ENCODE results near the gene RAP1A. TPM values are rescaled to one million over a fixed set of nuclear protein-coding genes. Genes with fewer than 3 reads are reported as not detected.

RAP1A gene
- total RNA-seq, 1 experiment from 2014 or later, result 19.0 TPM

GRCh38 chr1:111706921-111707320 is 87.3 kb downstream of the RAP1A start:
- Histone ChIP-seq H3K4me2 (ENCODE audit: low read length) (no peak overlapping the region), H3F3A (ENCODE audit: low read length, unreplicated experiment) (no peaks in the 10 kb centered on the region), H3K9me2 (replicated peaks; ENCODE audit: low read length) (no peaks in the 10 kb centered on the region), H3K9me3 (ENCODE audit: low read length) (no peaks in the 10 kb centered on the region), H4K20me1 (ENCODE audit: low read length) (no peaks in the 10 kb centered on the region), H3K4me1 (ENCODE audit: insufficient read depth, low read length) (peaks cover 16% of the 10 kb centered on the region), H2AFZ (ENCODE audit: low read length) (no peak overlapping the region), H3K27me3 (ENCODE audit: low read length) (no peaks in the 10 kb centered on the region), H3K9ac (ENCODE audit: low read length) (no peak overlapping the region), H3K36me3 (ENCODE audit: low read depth, low read length) (0 out of 2 replicates have a peak, but pooled peaks cover 3% of the 10 kb centered on the region), H3K79me2 (ENCODE audit: low read length) (no peaks in the 10 kb centered on the region), H3K4me3 (ENCODE audit: low read length) (no peak overlapping the region), H3K27ac (ENCODE audit: low read length) (no peak overlapping the region)
- CTCF ChIA-PET, result interaction anchor here (0.7 kb wide), 1 partner anchor 45 kb away, joined by 3 read pairs; no protein-coding TSS in a partner anchor
- ATAC-seq, result no peak
- BruUV-seq (replicated peaks), result no TSS peak
- DNase-seq, result no peak
- TF ChIP-seq EZH2 (IDR thresholded peaks at IDR 0.05; ENCODE audit: low read length, unreplicated experiment) (no peak), EZH2phosphoT487 (IDR thresholded peaks at IDR 0.05; ENCODE audit: borderline replicate concordance, low read length) (no peak), CTCF (conservative IDR thresholded peaks at IDR 0.05; ENCODE audit: low read depth, low read length) (no peak)
- intact Hi-C loops (cut with micrococcal nuclease), result no loop called here
- POLR2A ChIA-PET (ENCODE audit: unreplicated experiment), result no interaction called here

DNA sequence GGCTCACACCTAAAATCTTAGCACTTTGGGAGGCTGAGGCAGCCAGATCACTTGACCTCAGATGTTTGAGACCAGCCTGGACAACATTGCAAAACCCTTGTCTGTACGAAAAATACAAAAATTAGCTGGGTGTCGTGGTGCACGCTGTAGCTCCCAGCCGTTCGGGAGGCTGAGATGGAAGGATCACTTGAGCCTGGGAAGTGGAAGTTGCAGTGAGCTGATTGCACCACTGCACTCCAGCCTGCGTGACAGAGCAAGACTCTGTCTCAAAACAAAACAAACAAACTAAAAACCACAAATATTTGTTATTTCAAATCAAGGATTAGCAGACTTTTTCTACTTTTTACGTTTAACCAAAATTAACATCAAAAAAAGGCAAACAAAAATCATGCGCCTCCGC is 88.3 kb downstream of the RAP1A start:
- no peak overlapping the region for H3K4me2 ChIP-seq (ENCODE audit: low read length)
- H3K4me3 ChIP-seq (ENCODE audit: low read length), result no peak overlapping the region
- BruUV-seq (replicated peaks), result no TSS peak
- intact Hi-C loops (cut with micrococcal nuclease), result no loop called here
- ATAC-seq (no peak), DNase-seq (no peak)
- no peaks in the 10 kb centered on the region for H3K27me3 ChIP-seq (ENCODE audit: low read length)
- no peak overlapping the region for H3K9ac ChIP-seq (ENCODE audit: low read length)
- no peaks in the 10 kb centered on the region for H3F3A ChIP-seq (ENCODE audit: low read length, unreplicated experiment)
- POLR2A ChIA-PET (ENCODE audit: unreplicated experiment), result no interaction called here
- no peaks in the 10 kb centered on the region for H3K79me2 ChIP-seq (ENCODE audit: low read length)
- H4K20me1 ChIP-seq (ENCODE audit: low read length), result no peaks in the 10 kb centered on the region
- H3K27ac ChIP-seq (ENCODE audit: low read length), result no peak overlapping the region
- 0 out of 2 replicates have a peak, but pooled peaks cover 3% of the 10 kb centered on the region for H3K36me3 ChIP-seq (ENCODE audit: low read depth, low read length)
- H3K9me2 ChIP-seq (replicated peaks; ENCODE audit: low read length), result no peaks in the 10 kb centered on the region
- CTCF ChIA-PET, result interaction anchor here (0.6 kb wide), 1 partner anchor 350 kb away, joined by 4 read pairs; no protein-coding TSS in a partner anchor
- TF ChIP-seq EZH2 (IDR thresholded peaks at IDR 0.05; ENCODE audit: low read length, unreplicated experiment), result no peak
- TF ChIP-seq EZH2phosphoT487 (IDR thresholded peaks at IDR 0.05; ENCODE audit: borderline replicate concordance, low read length), result no peak
- TF ChIP-seq CTCF (conservative IDR thresholded peaks at IDR 0.05; ENCODE audit: low read depth, low read length), result no peak
- peaks cover 16% of the 10 kb centered on the region for H3K4me1 ChIP-seq (ENCODE audit: insufficient read depth, low read length)
- no peak overlapping the region for H2AFZ ChIP-seq (ENCODE audit: low read length)
- no peaks in the 10 kb centered on the region for H3K9me3 ChIP-seq (ENCODE audit: low read length)

GRCh38 chr1:111709986-111710385 is 90.4 kb downstream of the RAP1A start:
- ChIA-PET CTCF (no interaction called here), POLR2A (ENCODE audit: unreplicated experiment) (no interaction called here)
- Histone ChIP-seq H2AFZ (ENCODE audit: low read length) (no peak overlapping the region), H3K27ac (ENCODE audit: low read length) (no peak overlapping the region), H3K4me2 (ENCODE audit: low read length) (no peak overlapping the region), H4K20me1 (ENCODE audit: low read length) (no peaks in the 10 kb centered on the region), H3K36me3 (ENCODE audit: low read depth, low read length) (0 out of 2 replicates have a peak, but pooled peaks cover 3% of the 10 kb centered on the region), H3K4me3 (ENCODE audit: low read length) (no peak overlapping the region), H3K9me3 (ENCODE audit: low read length) (no peaks in the 10 kb centered on the region), H3K9me2 (replicated peaks; ENCODE audit: low read length) (no peaks in the 10 kb centered on the region), H3F3A (ENCODE audit: low read length, unreplicated experiment) (no peaks in the 10 kb centered on the region), H3K9ac (ENCODE audit: low read length) (no peak overlapping the region), H3K79me2 (ENCODE audit: low read length) (no peaks in the 10 kb centered on the region), H3K4me1 (ENCODE audit: insufficient read depth, low read length) (peaks cover 3% of the 10 kb centered on the region), H3K27me3 (ENCODE audit: low read length) (no peaks in the 10 kb centered on the region)
- intact Hi-C loops (cut with micrococcal nuclease), result no loop called here
- DNase-seq (no peak), ATAC-seq (no peak)
- TF ChIP-seq CTCF (conservative IDR thresholded peaks at IDR 0.05; ENCODE audit: low read depth, low read length) (no peak), EZH2phosphoT487 (IDR thresholded peaks at IDR 0.05; ENCODE audit: borderline replicate concordance, low read length) (no peak)
- BruUV-seq (replicated peaks), result no TSS peak

Measured in PC-3 (cell line).